EH (cell line): ENCODE data around the gene OR2T2.
"Not testable (repeated sequence)": the region's sequence is repeated elsewhere in the genome, so short reads cannot be mapped to it uniquely, and the experiment has no call there.

ENCODE experiments used
- DNase-seq: peaks from one replicate; pipeline ENCODE4 v3.0.0-alpha.2; 2015; ENCODE audit warnings: low read depth

OR2T2 gene, protein sequence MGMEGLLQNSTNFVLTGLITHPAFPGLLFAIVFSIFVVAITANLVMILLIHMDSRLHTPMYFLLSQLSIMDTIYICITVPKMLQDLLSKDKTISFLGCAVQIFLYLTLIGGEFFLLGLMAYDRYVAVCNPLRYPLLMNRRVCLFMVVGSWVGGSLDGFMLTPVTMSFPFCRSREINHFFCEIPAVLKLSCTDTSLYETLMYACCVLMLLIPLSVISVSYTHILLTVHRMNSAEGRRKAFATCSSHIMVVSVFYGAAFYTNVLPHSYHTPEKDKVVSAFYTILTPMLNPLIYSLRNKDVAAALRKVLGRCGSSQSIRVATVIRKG

GRCh38 chr1:248445399-248445798 is at the start of gene OR2T2:
TSS of gene OR2T2 (plus strand) at chr1:248445637. CDS start at chr1:248452798, 7,161 bp downstream.
- DNase-seq: not testable (repeated sequence)

GRCh38 chr1:248402748-248403147 is 42.7 kb upstream of the OR2T2 start, which contains the start of gene OR2T1:
TSS of gene OR2T1 (plus strand) at chr1:248403048. CDS start at chr1:248406148, 3,100 bp downstream.
- DNase-seq: no peak

GRCh38 chr1:248404024-248404423 is 41.4 kb upstream of the OR2T2 start:
- DNase-seq: no peak

- DNase-seq: no peak
Observed at GRCh38 chr1:248406721-248407692, 38.4 kb upstream of the OR2T2 start.

- no peak for DNase-seq
Observed at GRCh38 chr1:248416226-248416625, 29.2 kb upstream of the OR2T2 start.

DNA sequence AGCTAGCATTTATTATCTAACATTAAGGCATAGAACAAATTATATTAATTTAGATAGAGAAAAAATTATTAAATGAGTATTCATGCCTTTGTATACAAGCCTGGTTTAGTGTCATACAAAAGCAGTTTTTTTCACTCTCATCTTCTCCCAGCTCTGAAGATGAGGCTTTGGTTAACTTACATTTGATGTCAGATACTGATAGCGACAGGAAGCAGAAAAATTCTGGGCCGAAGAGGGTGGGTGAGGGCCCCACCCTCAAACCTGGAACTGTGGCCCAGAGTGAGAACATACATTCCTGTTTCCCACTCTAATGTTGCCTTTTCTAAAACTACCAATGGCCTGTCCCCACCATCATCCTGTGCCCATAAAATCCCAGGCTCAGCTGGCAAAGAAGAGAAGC is 27.6 kb upstream of the OR2T2 start:
- no peak for DNase-seq

DNA sequence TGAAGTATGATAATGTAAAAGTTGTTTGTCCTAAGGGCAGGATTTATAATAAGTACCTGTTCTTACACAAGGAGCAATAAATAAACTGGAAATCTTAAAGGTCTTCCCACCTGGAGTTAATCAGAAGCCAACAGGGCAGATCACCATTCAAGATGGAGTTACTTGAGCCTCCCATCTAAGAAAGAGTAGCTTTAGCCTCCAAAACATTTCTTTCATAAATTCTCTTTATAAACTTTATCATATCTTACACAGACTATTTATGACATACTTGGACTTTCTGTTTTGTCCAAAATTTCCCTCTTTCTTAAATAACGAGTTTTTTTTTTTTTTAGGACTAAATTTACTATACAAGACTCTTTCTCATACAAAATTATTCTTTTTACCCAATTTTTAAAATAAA is 24.1 kb upstream of the OR2T2 start:
- DNase-seq: no peak

DNA sequence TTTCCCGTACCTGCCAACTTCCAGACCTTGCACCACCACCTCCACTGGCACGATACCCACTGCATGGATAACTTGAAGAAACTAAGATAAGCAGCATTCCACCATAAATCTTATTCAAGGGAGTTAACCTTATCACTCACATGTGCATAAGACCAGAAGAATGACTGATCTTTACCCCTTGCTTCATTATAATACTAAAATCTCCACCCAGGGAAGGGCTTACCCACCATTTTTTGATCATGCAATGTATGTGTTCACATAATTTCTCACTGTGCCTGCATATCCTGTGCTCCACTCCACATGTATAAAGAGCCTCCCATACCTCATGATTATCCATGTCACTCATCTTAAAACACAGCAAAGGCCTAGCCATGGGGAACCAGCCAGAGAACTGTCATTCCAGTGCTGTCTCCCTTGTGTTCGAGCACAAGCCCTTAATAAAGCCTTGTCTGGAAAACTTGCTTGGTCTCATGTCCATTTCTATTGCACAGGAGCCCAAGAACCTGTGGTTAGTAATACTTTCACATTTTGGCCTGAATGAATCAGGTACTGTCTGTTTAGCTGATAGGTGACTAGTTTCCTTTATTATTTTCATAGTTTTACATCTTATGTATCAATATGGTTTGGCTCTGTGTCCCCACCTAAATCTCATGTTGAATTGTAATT is 17.8 kb upstream of the OR2T2 start:
- DNase-seq: not testable (repeated sequence)

- DNase-seq: not testable (repeated sequence)
Observed at GRCh38 chr1:248428192-248428533, 17.3 kb upstream of the OR2T2 start.

GRCh38 chr1:248431683-248432082 is 13.8 kb upstream of the OR2T2 start:
- not testable (repeated sequence) for DNase-seq

DNA sequence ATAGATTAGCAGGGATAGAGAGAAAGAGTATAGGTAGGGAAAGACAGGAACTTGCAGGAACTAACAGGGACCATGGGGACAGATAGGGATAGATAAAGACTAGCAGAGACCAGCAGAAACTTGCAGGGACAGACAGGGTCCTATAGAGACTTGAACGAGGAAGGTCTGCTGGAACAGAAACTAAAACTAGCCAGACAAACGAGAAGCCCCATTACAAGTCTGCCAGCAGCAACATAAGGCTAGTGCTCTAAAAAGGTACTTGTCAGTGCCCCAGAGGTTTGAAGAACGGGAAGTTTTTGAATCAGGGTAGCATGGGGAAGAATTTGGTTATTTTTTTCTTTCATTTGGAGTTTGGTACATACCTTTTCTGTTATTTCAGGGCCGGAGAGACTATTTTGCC is 13.2 kb upstream of the OR2T2 start:
- not testable (repeated sequence) for DNase-seq

DNA sequence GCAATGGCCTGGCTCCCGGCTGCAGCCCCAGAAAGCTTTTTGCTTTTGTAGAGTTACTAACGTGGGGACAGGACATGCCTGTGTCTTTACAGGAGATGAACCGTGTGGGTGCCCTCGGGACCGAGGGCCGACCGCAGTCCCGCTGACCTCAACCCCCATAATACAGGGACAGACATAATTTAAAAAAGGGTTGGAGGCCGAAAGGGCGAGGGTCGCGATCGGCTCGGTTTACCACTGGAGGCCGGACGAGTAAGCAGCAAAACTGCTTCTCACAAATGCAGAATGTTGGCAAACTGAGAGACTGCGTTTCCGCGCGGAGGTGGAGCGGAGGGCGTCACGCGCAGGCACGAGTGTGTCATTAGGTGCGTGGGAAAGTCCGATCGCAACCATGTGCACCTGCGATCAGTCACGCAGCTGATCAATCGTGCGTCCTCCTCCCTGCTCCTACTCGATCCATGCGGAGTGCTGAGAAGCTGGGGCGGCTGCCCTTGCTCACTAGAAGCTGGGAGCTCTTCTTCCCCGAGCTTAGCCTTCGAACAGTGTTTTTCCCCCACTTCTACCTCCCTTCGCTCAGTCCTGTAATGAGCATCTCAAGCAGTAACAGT is 11.5 kb upstream of the OR2T2 start:
- DNase-seq: not testable (repeated sequence)

DNA sequence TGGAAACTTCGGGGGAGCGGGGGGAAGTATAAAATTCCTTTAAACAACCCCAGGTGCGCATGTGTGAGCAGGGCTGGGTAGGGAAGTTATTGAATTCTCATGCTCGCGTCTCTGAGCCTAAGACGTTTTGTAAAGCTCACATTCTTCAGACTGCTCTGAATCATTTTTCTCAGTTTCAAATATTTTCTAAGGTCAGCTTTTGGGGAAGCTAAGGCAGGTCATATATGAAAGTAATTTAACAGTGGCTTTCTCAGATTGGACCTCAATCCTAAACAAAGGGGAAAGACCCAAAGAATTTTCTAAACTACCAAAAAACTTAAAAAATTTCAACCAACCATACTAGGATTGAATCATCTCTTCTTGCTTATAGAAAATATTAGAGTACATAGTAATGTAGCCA is 10.5 kb upstream of the OR2T2 start:
- not testable (repeated sequence) for DNase-seq

DNA sequence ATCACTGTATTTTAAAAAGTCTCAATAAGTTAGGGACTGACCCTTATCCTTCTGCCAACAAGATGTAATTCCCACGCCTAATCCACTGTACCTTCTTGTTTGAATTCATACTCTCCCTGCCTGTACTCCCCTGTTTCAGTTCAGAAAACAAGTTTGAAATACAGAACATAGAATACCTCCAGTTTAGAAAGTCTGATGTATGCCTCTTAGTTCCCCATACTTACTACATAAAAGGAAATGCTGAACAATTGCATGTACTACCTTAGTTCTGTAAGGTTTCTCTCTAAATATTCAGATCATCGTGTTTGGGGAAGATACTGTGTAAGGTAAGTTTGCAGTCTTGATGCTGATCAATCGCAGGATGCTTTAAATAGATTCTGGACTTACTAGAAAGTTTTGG is 9.1 kb upstream of the OR2T2 start:
- DNase-seq: not testable (repeated sequence)

DNA sequence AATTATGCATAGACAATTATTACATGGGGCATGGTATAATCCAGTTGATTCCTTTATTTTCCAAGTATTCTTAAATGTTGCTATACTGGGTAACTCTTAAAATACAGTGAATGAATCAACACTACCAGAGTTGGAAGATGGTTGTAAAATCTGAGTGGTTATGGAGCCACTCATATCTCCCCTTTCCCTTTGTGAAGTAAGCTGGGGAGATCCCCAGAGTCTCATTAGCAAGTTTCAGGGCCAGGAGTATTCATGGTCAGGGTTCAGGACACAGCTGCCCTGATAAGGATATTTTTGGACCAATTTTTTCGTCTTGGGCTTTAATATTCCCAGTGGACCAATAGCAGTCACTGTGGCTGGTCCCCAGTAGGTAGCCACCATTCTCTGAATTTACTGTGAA is 6.8 kb upstream of the OR2T2 start:
- DNase-seq: not testable (repeated sequence)

DNA sequence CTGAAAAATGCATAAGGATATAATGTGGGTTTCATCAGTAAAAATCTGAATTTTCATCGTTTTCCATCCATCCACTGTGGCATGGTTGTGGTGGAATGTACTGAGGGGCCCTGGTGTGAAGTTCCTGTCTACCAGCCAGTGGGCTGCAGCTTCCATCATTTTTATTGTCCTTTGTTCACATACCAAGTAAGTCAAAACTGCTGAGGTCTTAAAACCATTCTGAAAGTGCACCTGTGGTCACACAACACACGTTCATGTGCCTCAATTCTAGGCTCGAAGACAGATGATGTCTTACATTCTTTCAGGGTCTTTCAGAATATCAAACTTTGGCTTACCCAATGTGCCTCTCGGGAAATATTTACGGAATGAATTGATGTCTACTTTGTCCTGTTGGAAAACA is 6.2 kb upstream of the OR2T2 start:
- not testable (repeated sequence) for DNase-seq

DNA sequence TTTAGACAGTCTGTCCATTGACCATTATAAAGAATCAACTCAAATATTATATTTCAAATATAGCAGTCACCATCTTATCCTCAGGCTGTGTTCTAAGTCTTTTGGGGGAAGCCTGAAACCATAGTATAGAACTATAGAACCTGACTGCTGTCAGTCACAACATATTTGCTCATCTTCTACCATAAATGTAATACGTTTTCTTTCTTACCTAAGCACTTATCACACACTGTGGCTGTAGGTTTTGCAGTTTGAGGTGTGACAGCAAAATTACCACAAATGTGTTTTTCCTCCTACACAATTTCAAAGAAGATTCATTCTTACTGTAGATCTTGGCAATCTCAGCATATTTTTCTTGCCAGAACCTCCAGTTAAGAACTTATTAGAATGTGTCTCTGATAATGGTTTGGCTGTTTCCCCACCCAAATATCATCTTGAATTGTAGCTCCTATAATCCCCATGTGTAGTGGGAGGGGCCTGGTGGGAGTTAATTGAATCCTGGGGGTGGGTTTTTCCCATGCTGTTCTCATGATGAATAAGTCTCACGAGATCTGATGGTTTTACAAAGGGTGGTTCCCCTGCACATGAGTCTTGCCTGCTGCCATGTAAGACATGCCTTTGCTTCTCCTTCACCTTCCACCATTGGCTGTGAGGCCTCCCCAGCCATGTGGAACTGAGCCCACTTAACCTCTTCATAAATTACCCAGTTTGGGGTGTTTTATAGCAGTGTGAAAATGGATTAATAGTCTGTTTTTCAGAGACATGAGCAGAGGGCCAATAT is 2.7 kb upstream of the OR2T2 start:
- not testable (repeated sequence) for DNase-seq

- not testable (repeated sequence) for DNase-seq
Observed at GRCh38 chr1:248444603-248445002, 834 bp upstream of the OR2T2 start.

DNA sequence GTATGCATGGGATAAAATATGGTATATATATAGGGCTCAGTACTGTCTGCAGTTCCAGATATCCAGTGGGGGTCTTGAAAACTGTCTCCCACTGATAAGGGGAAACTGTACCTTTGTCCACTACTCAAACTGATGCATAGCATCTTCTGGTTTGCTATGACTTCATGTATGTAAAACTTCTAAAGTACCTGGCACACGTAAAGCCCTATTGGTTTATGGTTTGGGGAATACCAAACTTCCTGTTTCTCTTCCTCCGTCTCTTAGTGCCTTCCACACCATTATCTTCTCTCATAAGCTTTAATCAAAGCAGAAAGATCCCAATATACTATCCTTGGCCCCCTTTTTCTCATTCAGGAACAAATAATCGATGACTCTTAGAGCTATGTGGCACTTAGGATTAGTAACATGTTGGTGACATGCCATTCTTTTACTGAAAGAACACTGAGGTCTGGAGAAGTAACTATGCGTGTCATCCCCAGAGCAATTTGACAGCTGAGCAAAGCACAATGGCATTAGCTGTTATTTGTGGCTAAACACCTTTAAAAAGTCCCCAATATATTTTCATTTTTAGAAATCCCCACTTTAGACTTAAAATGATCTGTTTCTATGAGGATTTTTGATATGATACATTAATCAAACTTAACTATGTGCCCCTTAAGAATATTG is 3.1 kb downstream of the OR2T2 start:
- not testable (repeated sequence) for DNase-seq

DNA sequence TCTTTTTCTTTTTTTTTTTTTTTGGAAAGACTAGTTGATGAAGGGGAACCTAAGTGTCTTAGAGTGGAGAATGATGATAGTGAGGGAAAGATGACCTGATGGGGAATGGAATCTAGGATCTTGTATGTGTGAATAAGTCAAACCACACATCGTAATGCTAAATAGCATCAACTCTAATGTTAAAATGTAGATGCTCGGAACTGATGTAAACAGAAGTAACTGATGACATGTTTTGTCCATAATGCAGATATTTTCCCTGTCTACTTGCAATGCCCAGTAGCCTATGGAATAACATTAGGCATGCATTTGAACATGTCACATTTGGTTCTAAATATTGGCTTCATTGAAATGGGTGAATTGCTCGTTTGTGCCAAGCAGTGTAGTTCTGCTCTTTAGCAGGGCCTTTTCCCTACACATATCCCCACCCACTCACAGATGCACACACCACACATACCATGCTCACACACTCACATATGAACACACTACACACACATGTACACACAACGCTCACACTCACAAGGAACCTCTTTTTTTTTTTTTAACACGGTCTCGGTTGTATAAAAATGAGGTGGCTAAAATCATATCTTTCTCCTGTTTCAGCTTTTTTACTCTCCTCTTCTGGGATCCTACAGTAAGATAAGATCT is 4.5 kb downstream of the OR2T2 start:
- DNase-seq: not testable (repeated sequence)
